CD14-positive monocyte (primary cell): ENCODE data around the gene IGF1R. TPM values are rescaled to one million over a fixed set of nuclear protein-coding genes. Genes with fewer than 3 reads are reported as not detected.

Experiments
- DNase-seq, 3 donors: peaks; one replicate each; pipeline ENCODE4 v3.0.0-alpha.2; 2011 to 2022
- H2AFZ ChIP-seq: 2 replicates; pipeline ENCODE4 v1.6.0; 2012; ENCODE audit warnings: mild to moderate bottlenecking, low read depth, low read length, inconsistent platforms; ENCODE audit not compliant: insufficient read depth, poor library complexity, severe bottlenecking
- H3K27ac ChIP-seq, 2 donors: 1 replicate in 1 of 2; 2 replicates in 1 of 2; pipeline ENCODE4 v1.5.1; 2012 to 2013; ENCODE audit warnings: low read length in 2 of 2, control low read depth in 1 of 2, inconsistent platforms in 1 of 2, low read depth in 1 of 2, mild to moderate bottlenecking in 1 of 2
- H3K27me3 ChIP-seq, 2 donors: one replicate each; pipeline versions ENCODE4 v1.6.0 to v1.6.1; 2011 to 2013; ENCODE audit warnings: low read length in 2 of 2; ENCODE audit not compliant: control insufficient read depth in 2 of 2, insufficient read depth in 2 of 2
- H3K36me3 ChIP-seq, 2 donors: replicated peaks in 1 of 2; 1 replicate in 1 of 2; 2 replicates in 1 of 2; pipeline versions ENCODE4 v1.5.1 to v1.6.1; 2012 to 2013; ENCODE audit warnings: low read length in 2 of 2, control low read depth in 1 of 2, inconsistent platforms in 1 of 2, mild to moderate bottlenecking in 1 of 2; ENCODE audit not compliant: insufficient read depth in 2 of 2, control insufficient read depth in 1 of 2
- H3K4me1 ChIP-seq, 2 donors: 1 replicate in 1 of 2; 2 replicates in 1 of 2; pipeline versions ENCODE4 v1.5.1 to v1.6.1; 2012 to 2013; ENCODE audit warnings: low read length in 2 of 2, control low read depth in 1 of 2, inconsistent platforms in 1 of 2, mild to moderate bottlenecking in 1 of 2, moderate library complexity in 1 of 2; ENCODE audit not compliant: insufficient read depth in 2 of 2, control insufficient read depth in 1 of 2
- H3K4me2 ChIP-seq: replicated peaks from 2 replicates; pipeline ENCODE3; 2012; ENCODE audit warnings: low read length, moderate library complexity, mild to moderate bottlenecking; ENCODE audit not compliant: poor library complexity, severe bottlenecking; ENCODE audit errors: extremely low read depth
- H3K4me3 ChIP-seq, 3 experiments: fragments of 200-600 bp in 1 of 3; sonication (generic) in 1 of 3; replicated peaks in 1 of 3; 1 replicate in 2 of 3; 2 replicates in 1 of 3; pipeline ENCODE4 v1.5.1; 2011 to 2013; ENCODE audit warnings: low read length in 3 of 3, mild to moderate bottlenecking in 3 of 3, control low read depth in 2 of 3, low read depth in 2 of 3, inconsistent platforms in 1 of 3, moderate library complexity in 1 of 3
- H3K79me2 ChIP-seq: 2 replicates; pipeline ENCODE4 v1.6.0; 2012; ENCODE audit warnings: mild to moderate bottlenecking, control low read depth, inconsistent platforms, low read length, moderate library complexity; ENCODE audit not compliant: insufficient read depth
- H3K9ac ChIP-seq: 2 replicates; pipeline ENCODE4 v1.6.0; 2017; ENCODE audit warnings: low read length, mild to moderate bottlenecking; ENCODE audit not compliant: insufficient read depth, poor library complexity, severe bottlenecking
- H3K9me3 ChIP-seq, 2 donors: replicated peaks in 1 of 2; 1 replicate in 1 of 2; 2 replicates in 1 of 2; pipeline versions ENCODE4 v1.5.1 to v1.6.1; 2012 to 2013; ENCODE audit warnings: low read length in 2 of 2, control low read depth in 1 of 2; ENCODE audit not compliant: control insufficient read depth in 1 of 2, insufficient read depth in 1 of 2
- H4K20me1 ChIP-seq: 2 replicates; pipeline ENCODE4 v1.6.0; 2012; ENCODE audit warnings: mild to moderate bottlenecking, low read length, control low read depth, moderate library complexity; ENCODE audit not compliant: insufficient read depth
- H3K27ac Mint-ChIP-seq, 7 donors: one replicate each; pipeline ENCODE4 v1.8.0; 2020; ENCODE audit warnings: mild to moderate bottlenecking in 7 of 7, mixed read lengths in 7 of 7, moderate library complexity in 6 of 7, inconsistent platforms in 2 of 7
- H3K27me3 Mint-ChIP-seq, 3 donors: one replicate each; pipeline ENCODE4 v1.8.0; 2021 to 2022; ENCODE audit warnings: low read depth in 3 of 3, mild to moderate bottlenecking in 3 of 3, mixed read lengths in 3 of 3, moderate library complexity in 3 of 3, inconsistent platforms in 1 of 3
- H3K36me3 Mint-ChIP-seq, 2 donors: one replicate each; pipeline ENCODE4 v1.8.0; 2020; ENCODE audit warnings: mixed read lengths in 2 of 2, inconsistent platforms in 1 of 2, mild to moderate bottlenecking in 1 of 2
- H3K4me1 Mint-ChIP-seq: one replicate; pipeline ENCODE4 v1.8.0; 2020; ENCODE audit warnings: mild to moderate bottlenecking, mixed read lengths
- H3K4me3 Mint-ChIP-seq, 2 donors: one replicate each; pipeline ENCODE4 v1.8.0; 2020; ENCODE audit warnings: mild to moderate bottlenecking in 2 of 2, mixed read lengths in 2 of 2, moderate library complexity in 1 of 2
- H3K9me3 Mint-ChIP-seq, 7 donors: one replicate each; pipeline ENCODE4 v1.8.0; 2020 to 2022; ENCODE audit warnings: mixed read lengths in 7 of 7, mild to moderate bottlenecking in 6 of 7, moderate library complexity in 6 of 7, inconsistent platforms in 2 of 7
- CTCF ChIP-seq: fragments of 200-600 bp; IDR thresholded peaks from one replicate; pipeline ENCODE4 v1.8.0; 2022; ENCODE audit warnings: antibody characterized with exemption, mild to moderate bottlenecking
- WGBS: methylation state at CpG from one replicate; pipeline ENCODE4 v1.1.5; 2013; ENCODE audit warnings: missing lambda C conversion rate; ENCODE audit not compliant: insufficient coverage; 5-methylcytosine and 5-hydroxymethylcytosine counted together
- intact Hi-C, 2 donors: fragments of 100-400 bp; cut with micrococcal nuclease; formaldehyde crosslinking; loops; one replicate each; pipeline versions ENCODE4 v1.15.0 to v1.15.1; 2023
- polyA plus RNA-seq, 3 donors: library from polyadenylated mRNA; depleted of rRNA in 1 of 3; unstranded in 2 of 3; stranded (reverse) in 1 of 3; fragments of 300-500 nt in 2 of 3; fragments of >200 nt in 1 of 3; fragmentation: Illumina TruSeq in 2 of 3; gene quantifications; 1 replicate in 2 of 3; 2 replicates in 1 of 3; pipeline ENCODE4 v1.2.3, GENCODE V29; 2012 to 2021

The IGF1R gene
- polyA plus RNA-seq, 3 donors: 0.35 to 4.9 (median 0.67) TPM

GRCh38 chr15:98720577-98721565 is 72.5 kb downstream of the IGF1R start:
- Mint-ChIP-seq H3K4me1 (peaks cover 23% of the 10 kb centered on the region), H3K36me3 (peaks cover 3 to 5% of the 10 kb centered on the region in 2 donors), H3K27ac (no peak overlapping the region), H3K4me3 (no peak overlapping the region), H3K27me3 (peaks cover 0 to 1% (median 1%) of the 10 kb centered on the region in 3 donors), H3K9me3 (peaks cover 0 to 3% (median 0%) of the 10 kb centered on the region in 7 donors)
- no peak for DNase-seq
- Histone ChIP-seq H2AFZ (no peak overlapping the region), H3K9ac (no peak overlapping the region), H3K4me3 (no peak overlapping the region), H3K36me3 (no peaks in the 10 kb centered on the region), H3K4me2 (no peak overlapping the region), H4K20me1 (peaks cover 93% of the 10 kb centered on the region), H3K27ac (no peak overlapping the region), H3K79me2 (peaks cover 79% of the 10 kb centered on the region), H3K4me1 (peaks cover 8 to 14% of the 10 kb centered on the region in 2 donors), H3K9me3 (no peaks in the 10 kb centered on the region), H3K27me3 (no peaks in the 10 kb centered on the region)
- WGBS: 92% methylated on average over 4 of the region's 11 CpGs
- intact Hi-C loops: no loop called here
- TF ChIP-seq CTCF: no peak

GRCh38 chr15:98722209-98722608 is 73.9 kb downstream of the IGF1R start:
- H3K4me3 ChIP-seq: no peak overlapping the region
- no peaks in the 10 kb centered on the region for H3K27me3 ChIP-seq
- TF ChIP-seq CTCF: no peak
- peaks cover 0 to 1% (median 1%) of the 10 kb centered on the region in 3 donors for H3K27me3 Mint-ChIP-seq
- H3K27ac ChIP-seq: no peak overlapping the region
- peaks cover 19% of the 10 kb centered on the region for H3K4me1 Mint-ChIP-seq
- H3K4me2 ChIP-seq: no peak overlapping the region
- H3K27ac Mint-ChIP-seq: peak overlapping the region in 1 of 7 donors; percentile 20
- peaks cover 89% of the 10 kb centered on the region for H4K20me1 ChIP-seq
- H3K4me1 ChIP-seq: peaks cover 8 to 11% of the 10 kb centered on the region in 2 donors
- intact Hi-C loops: no loop called here
- H3K9me3 ChIP-seq: no peaks in the 10 kb centered on the region
- no peak overlapping the region for H3K4me3 Mint-ChIP-seq
- no peak overlapping the region for H2AFZ ChIP-seq
- peaks cover 78% of the 10 kb centered on the region for H3K79me2 ChIP-seq
- WGBS: 95% methylated on average over 7 of the region's 8 CpGs
- H3K9ac ChIP-seq: no peak overlapping the region
- DNase-seq: no peak
- no peaks in the 10 kb centered on the region for H3K36me3 ChIP-seq
- H3K36me3 Mint-ChIP-seq: peaks cover 3 to 5% of the 10 kb centered on the region in 2 donors
- peaks cover 0 to 3% (median 0%) of the 10 kb centered on the region in 7 donors for H3K9me3 Mint-ChIP-seq
